PFSK-1 (cell line): ENCODE measurements around the gene GMPR2.

Experiments
- POLR2AphosphoS5 ChIP-seq: IDR thresholded peaks from 2 replicates; pipeline ENCODE4 v1.6.1; 2012; ENCODE audit warnings: low read depth, mild to moderate bottlenecking, control low read depth, low read length, moderate library complexity
- SIN3A ChIP-seq: IDR thresholded peaks from 2 replicates; pipeline ENCODE4 v1.6.1; 2012; ENCODE audit warnings: mild to moderate bottlenecking, low read length, moderate library complexity, borderline replicate concordance; ENCODE audit not compliant: insufficient read depth
- TAF1 ChIP-seq: IDR thresholded peaks from 2 replicates; pipeline ENCODE4 v1.6.1; 2012; ENCODE audit warnings: low read length, control low read depth, borderline replicate concordance; ENCODE audit not compliant: insufficient read depth
- TF ChIP-seq, protein P1 (sequence below), 2 experiments: IDR thresholded peaks; 2 replicates each; pipeline versions ENCODE4 v1.6.1 to v1.8.0; 2011 to 2012; ENCODE audit warnings: low read depth in 2 of 2, low read length in 2 of 2, control low read depth in 1 of 2, inconsistent platforms in 1 of 2, mild to moderate bottlenecking in 1 of 2, moderate library complexity in 1 of 2; ENCODE audit not compliant: insufficient read depth in 1 of 2

DNA sequence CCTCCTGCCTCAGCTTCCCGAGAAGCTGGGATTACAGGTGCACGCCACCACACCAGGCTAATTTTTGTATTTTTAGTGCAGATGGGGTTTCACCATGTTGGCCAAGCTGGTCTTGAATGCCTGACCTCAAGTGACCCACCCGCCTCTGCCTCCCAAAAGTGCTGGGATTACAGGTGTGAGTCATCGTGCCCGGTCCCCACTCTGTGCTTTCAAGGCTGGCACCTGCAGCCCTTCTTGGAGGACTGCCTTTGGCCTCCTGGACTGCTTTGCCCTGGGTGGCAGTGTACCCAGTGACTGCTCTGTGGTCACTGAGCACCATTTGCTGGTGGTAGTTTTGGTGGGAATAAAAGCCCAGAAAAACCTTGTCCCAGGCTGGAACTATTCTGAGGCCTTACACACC is 54.3 kb downstream of the GMPR2 start:
- TF ChIP-seq POLR2AphosphoS5: no peak
- TF ChIP-seq, protein P1, sequence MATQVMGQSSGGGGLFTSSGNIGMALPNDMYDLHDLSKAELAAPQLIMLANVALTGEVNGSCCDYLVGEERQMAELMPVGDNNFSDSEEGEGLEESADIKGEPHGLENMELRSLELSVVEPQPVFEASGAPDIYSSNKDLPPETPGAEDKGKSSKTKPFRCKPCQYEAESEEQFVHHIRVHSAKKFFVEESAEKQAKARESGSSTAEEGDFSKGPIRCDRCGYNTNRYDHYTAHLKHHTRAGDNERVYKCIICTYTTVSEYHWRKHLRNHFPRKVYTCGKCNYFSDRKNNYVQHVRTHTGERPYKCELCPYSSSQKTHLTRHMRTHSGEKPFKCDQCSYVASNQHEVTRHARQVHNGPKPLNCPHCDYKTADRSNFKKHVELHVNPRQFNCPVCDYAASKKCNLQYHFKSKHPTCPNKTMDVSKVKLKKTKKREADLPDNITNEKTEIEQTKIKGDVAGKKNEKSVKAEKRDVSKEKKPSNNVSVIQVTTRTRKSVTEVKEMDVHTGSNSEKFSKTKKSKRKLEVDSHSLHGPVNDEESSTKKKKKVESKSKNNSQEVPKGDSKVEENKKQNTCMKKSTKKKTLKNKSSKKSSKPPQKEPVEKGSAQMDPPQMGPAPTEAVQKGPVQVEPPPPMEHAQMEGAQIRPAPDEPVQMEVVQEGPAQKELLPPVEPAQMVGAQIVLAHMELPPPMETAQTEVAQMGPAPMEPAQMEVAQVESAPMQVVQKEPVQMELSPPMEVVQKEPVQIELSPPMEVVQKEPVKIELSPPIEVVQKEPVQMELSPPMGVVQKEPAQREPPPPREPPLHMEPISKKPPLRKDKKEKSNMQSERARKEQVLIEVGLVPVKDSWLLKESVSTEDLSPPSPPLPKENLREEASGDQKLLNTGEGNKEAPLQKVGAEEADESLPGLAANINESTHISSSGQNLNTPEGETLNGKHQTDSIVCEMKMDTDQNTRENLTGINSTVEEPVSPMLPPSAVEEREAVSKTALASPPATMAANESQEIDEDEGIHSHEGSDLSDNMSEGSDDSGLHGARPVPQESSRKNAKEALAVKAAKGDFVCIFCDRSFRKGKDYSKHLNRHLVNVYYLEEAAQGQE (IDR thresholded peaks at IDR 0.05; ENCODE audit: insufficient read depth in 1 of 2, low read depth in 2 of 2, low read length in 2 of 2): no peak
- no peak for TF ChIP-seq TAF1
- TF ChIP-seq SIN3A: no peak
